D721Med (cell line): ENCODE data around the gene PAX5.

Source experiments
- DNase-seq: peaks from one replicate; pipeline ENCODE4 v3.0.0; 2011; ENCODE audit warnings: low spot score; ENCODE audit not compliant: insufficient read length
- FAIRE-seq: peaks from 2 replicates; lab custom pipeline; 2011; peaks lifted over from hg19 to GRCh38; lab: Jason Lieb, UNC
- CTCF ChIP-seq: IDR thresholded peaks from 2 replicates; pipeline ENCODE4 v1.5.1; 2012; ENCODE audit warnings: mild to moderate bottlenecking, control low read depth; ENCODE audit not compliant: insufficient read depth; ENCODE audit errors: missing control alignments

PAX5 gene

GRCh38 chr9:36938617-36939016, 95.5 kb downstream of the PAX5 start:
- TF ChIP-seq CTCF, result no peak
- no peak for FAIRE-seq
- peak; percentile 55 for DNase-seq

GRCh38 chr9:36937951-36938350, 96.1 kb downstream of the PAX5 start:
- TF ChIP-seq CTCF, result no peak
- peak; percentile 70 for FAIRE-seq
- no peak for DNase-seq

GRCh38 chr9:36937346-36937745, 96.7 kb downstream of the PAX5 start:
- FAIRE-seq (no peak), DNase-seq (no peak)
- TF ChIP-seq CTCF, result no peak

DNA sequence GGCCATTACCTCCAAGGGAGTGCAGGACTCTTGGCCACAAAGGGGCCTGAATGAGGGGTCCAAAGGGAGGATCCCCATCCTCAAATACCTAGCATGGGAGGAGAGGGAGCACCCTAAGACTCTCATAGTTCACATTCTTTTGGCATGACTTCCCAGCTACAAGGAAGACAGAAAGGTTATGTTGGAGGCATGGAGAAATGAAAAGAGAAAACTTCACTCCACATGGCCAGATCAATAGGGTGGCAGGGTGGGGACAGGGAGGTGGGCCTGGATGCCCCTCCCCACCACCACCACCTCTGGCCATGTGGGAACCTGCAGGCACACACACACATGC, 97.6 kb downstream of the PAX5 start:
- FAIRE-seq (no peak), DNase-seq (no peak)
- TF ChIP-seq CTCF, result no peak

DNA sequence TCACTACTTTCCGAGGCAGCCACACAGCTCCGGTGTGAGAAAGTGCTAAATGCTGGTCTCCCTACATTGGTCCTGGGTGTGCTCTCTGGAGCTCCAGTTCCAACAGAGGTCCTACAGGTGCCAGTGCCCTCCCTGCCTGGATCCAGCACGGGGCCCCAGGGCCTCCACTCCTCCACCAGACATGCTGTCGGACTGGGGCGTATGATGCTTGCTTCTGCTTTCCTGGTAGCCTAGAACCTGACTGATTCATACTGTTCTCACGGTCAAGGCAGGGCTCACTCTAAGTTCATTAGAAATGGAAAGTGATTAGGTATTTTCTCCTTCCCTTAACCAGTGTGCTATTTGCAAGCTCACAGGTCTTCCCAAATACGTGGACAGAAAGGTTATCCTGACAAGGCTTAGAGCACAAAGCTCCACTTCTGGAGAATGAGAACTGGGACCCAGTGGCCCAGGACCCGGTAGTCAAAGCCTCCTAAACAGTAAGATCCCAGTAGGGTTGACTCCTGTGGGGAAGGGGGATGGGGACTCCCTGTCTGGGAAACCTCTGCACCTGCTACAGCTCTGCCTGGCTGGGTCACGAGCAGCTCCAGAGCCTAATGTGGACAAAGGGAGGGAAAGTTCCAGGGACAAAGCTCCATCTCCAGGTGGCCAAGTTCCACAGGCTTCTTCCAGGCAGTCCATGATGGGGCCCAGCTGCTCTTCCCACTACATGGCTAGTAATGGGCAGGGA, 98.1 kb downstream of the PAX5 start:
- FAIRE-seq (no peak), DNase-seq (no peak)
- no peak for TF ChIP-seq CTCF

DNA sequence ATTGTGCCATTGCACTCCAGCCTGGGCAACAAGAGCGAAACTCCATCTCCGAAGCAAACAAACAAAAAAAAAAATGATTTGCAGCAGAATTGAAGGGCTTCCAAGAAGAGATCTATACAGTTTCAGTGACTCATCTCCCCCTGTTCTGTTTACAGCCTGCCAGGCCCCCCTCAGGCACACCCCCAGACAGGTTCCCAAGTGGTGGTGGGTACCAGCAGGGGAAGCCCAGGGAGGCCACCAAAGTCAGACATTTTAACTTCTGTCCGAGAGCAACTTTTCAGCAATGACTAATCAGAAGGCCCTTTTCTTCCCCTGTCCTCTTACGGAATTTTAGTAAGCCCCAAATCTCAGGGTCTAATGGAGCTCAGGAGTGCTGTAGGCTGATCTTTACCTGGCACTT, 98.7 kb downstream of the PAX5 start:
- FAIRE-seq (no peak), DNase-seq (no peak)
- no peak for TF ChIP-seq CTCF

DNA sequence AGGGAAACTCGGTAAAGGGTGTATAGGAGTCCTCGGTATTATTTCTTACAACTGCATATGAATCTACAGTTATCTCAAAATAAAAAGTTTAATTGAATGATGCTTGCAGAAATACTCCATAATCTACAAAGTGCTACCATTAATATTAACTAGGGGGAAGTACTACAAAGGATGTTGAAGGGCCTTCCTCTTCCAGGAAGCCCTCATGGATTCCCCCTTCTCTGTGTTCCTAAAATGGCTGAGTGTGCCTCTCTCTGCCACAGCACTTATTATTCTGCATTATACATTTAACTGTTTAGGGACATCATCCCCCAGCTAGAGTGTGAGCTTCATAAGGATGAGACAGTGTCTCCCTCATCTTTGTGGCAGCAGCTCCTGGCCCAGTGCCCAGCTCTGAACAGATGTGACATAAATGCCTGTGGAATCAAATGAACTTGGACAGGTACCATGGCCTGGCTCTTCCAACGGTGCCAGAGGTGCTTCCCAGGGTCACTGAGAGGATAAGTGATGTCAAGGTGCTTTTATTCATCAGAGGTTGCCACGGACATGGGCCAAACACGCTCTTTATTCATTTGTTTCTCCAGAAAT, 99.5 kb downstream of the PAX5 start:
- DNase-seq (no peak), FAIRE-seq (no peak)

More for the DNA sequence above, 99.5 kb downstream of the PAX5 start:
- no peak for TF ChIP-seq CTCF
